GM21423 (cell line): ENCODE results near the gene ACAD10.
"Not testable (repeated sequence)": the region's sequence is repeated elsewhere in the genome, so short reads cannot be mapped to it uniquely, and the experiment has no call there.

Experiments used
- ATAC-seq: cut with Tn5 transposase; IDR thresholded peaks from one replicate; pipeline ENCODE4 v1.9.1; 2021; ENCODE audit warnings: mild to moderate bottlenecking, moderate library complexity; ENCODE audit not compliant: unreplicated experiment

ACAD10 gene

GRCh38 chr12:111686574-111687105 is 787 bp downstream of the ACAD10 start:
- no peak for ATAC-seq

GRCh38 chr12:111687255-111687654 is 1.4 kb downstream of the ACAD10 start:
- ATAC-seq: no peak

GRCh38 chr12:111687952-111688351 is 2.1 kb downstream of the ACAD10 start:
- ATAC-seq: no peak

GRCh38 chr12:111691262-111691661 is 5.4 kb downstream of the ACAD10 start:
- ATAC-seq: no peak

- no peak for ATAC-seq
These were observed 6.8 kb downstream of the ACAD10 start for GRCh38 chr12:111692575-111693210.

GRCh38 chr12:111693818-111694217 is 8.0 kb downstream of the ACAD10 start:
- ATAC-seq: no peak

- ATAC-seq: no peak
These were observed 14.1 kb downstream of the ACAD10 start for GRCh38 chr12:111699962-111700361.

GRCh38 chr12:111705672-111706071 is 19.8 kb downstream of the ACAD10 start:
- no peak for ATAC-seq

- ATAC-seq: no peak
These were observed 20.3 kb downstream of the ACAD10 start for GRCh38 chr12:111706145-111706544.

GRCh38 chr12:111715279-111715678 is 29.4 kb downstream of the ACAD10 start:
- ATAC-seq: no peak

GRCh38 chr12:111719316-111719715 is 33.5 kb downstream of the ACAD10 start:
- ATAC-seq: not testable (repeated sequence)

GRCh38 chr12:111720457-111720856 is 34.6 kb downstream of the ACAD10 start:
- no peak for ATAC-seq

GRCh38 chr12:111723646-111724360 is 38.0 kb downstream of the ACAD10 start:
- not testable (repeated sequence) for ATAC-seq

GRCh38 chr12:111728795-111729194 is 42.9 kb downstream of the ACAD10 start:
- ATAC-seq: no peak

GRCh38 chr12:111730420-111730819 is 44.6 kb downstream of the ACAD10 start:
- ATAC-seq: no peak

GRCh38 chr12:111732786-111733185 is 46.9 kb downstream of the ACAD10 start:
- no peak for ATAC-seq

- ATAC-seq: no peak
These were observed 47.6 kb downstream of the ACAD10 start for GRCh38 chr12:111733340-111733915.

- not testable (repeated sequence) for ATAC-seq
These were observed 53.7 kb downstream of the ACAD10 start for GRCh38 chr12:111739524-111739923.

GRCh38 chr12:111741235-111741812 is 55.5 kb downstream of the ACAD10 start:
- no peak for ATAC-seq

- no peak for ATAC-seq
These were observed 59.4 kb downstream of the ACAD10 start for GRCh38 chr12:111745211-111745610.

- ATAC-seq: no peak
These were observed 61.5 kb downstream of the ACAD10 start for GRCh38 chr12:111747333-111747732.
